ENCODE data around the gene MORF4L1.
"Not testable (repeated sequence)": the region's sequence is repeated elsewhere in the genome, so short reads cannot be mapped to it uniquely, and the experiment has no call there.

The MORF4L1 gene

DNA sequence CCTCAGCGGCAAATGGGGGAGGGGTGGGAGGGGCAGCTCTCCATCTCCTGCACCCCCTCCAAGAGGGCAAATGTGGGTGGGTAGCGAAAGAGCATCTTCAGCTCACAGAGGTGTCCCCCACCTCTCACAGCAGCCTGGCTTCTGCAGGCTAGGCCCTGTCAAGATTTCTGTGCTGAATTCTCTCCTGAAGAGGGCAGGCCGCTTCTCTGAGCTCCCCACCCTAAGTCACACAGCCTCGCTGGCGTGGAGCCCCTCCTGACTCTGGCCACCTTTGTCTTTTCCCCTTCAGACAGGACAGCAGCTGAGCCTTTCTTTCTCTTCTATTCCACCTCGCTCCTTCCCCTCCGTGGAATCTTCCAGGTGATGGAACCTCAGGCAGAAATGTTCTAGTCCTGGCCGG is 35.1 kb upstream of the MORF4L1 start:
- Histone ChIP-seq H3K36me3 (ENCODE audit: low read length) (no peaks in the 10 kb centered on the region), H4K20me1 (ENCODE audit: low read depth, low read length) (no peaks in the 10 kb centered on the region), H3K4me3 (ENCODE audit: insufficient read depth, low read length, poor library complexity, severe bottlenecking) (no peak overlapping the region), H2AFZ (ENCODE audit: low read depth, low read length, severe bottlenecking) (no peak overlapping the region), H3K9me2 (replicated peaks; ENCODE audit: insufficient read depth, low read length) (no peaks in the 10 kb centered on the region), H3K9ac (ENCODE audit: low read length) (no peak overlapping the region), H3K79me2 (ENCODE audit: insufficient read depth, low read length) (no peaks in the 10 kb centered on the region), H3K27ac (ENCODE audit: low read depth, low read length) (no peak overlapping the region), H3F3A (ENCODE audit: insufficient read depth) (no peaks in the 10 kb centered on the region), H3K4me2 (ENCODE audit: low read depth, low read length, poor library complexity, severe bottlenecking) (no peak overlapping the region), H3K9me3 (ENCODE audit: insufficient read depth, low read length) (no peaks in the 10 kb centered on the region), H3K27me3 (ENCODE audit: low read length) (no peaks in the 10 kb centered on the region)
- no peak for TF ChIP-seq EZH2phosphoT487 (conservative IDR thresholded peaks at IDR 0.05; ENCODE audit: low read length)
- TF ChIP-seq, protein P1, sequence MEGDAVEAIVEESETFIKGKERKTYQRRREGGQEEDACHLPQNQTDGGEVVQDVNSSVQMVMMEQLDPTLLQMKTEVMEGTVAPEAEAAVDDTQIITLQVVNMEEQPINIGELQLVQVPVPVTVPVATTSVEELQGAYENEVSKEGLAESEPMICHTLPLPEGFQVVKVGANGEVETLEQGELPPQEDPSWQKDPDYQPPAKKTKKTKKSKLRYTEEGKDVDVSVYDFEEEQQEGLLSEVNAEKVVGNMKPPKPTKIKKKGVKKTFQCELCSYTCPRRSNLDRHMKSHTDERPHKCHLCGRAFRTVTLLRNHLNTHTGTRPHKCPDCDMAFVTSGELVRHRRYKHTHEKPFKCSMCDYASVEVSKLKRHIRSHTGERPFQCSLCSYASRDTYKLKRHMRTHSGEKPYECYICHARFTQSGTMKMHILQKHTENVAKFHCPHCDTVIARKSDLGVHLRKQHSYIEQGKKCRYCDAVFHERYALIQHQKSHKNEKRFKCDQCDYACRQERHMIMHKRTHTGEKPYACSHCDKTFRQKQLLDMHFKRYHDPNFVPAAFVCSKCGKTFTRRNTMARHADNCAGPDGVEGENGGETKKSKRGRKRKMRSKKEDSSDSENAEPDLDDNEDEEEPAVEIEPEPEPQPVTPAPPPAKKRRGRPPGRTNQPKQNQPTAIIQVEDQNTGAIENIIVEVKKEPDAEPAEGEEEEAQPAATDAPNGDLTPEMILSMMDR (IDR thresholded peaks at IDR 0.05; ENCODE audit: insufficient read depth, low read length, poor library complexity, severe bottlenecking) = no peak

DNA sequence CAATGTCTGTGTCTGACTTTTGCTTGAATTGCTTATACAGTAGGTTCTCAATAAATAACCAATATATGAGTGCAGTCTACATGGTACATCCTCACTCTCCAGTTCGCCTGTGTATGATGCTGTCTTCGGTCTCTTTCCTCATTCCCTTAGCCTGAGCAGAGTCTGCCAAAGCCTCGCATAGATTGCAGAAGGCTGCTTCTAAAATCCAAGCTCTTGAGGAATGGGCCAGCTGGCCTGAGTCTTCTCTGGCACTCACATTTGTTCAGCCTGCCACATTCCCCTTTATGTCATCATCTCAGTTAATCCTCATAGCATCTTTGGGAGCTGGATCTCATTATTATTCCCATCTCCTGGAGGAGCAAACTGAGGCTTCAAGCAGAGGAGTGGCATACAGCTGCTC is 34.2 kb upstream of the MORF4L1 start:
- Histone ChIP-seq H2AFZ (ENCODE audit: low read depth, low read length, severe bottlenecking) (no peak overlapping the region), H3K27ac (ENCODE audit: low read depth, low read length) (no peak overlapping the region), H3F3A (ENCODE audit: insufficient read depth) (no peaks in the 10 kb centered on the region), H3K9me2 (replicated peaks; ENCODE audit: insufficient read depth, low read length) (no peaks in the 10 kb centered on the region), H3K27me3 (ENCODE audit: low read length) (no peaks in the 10 kb centered on the region), H3K9ac (ENCODE audit: low read length) (no peak overlapping the region), H3K4me3 (ENCODE audit: insufficient read depth, low read length, poor library complexity, severe bottlenecking) (no peak overlapping the region), H3K4me2 (ENCODE audit: low read depth, low read length, poor library complexity, severe bottlenecking) (no peak overlapping the region), H3K79me2 (ENCODE audit: insufficient read depth, low read length) (no peaks in the 10 kb centered on the region), H4K20me1 (ENCODE audit: low read depth, low read length) (no peaks in the 10 kb centered on the region), H3K36me3 (ENCODE audit: low read length) (no peaks in the 10 kb centered on the region), H3K9me3 (ENCODE audit: insufficient read depth, low read length) (no peaks in the 10 kb centered on the region)
- TF ChIP-seq, protein P1 (IDR thresholded peaks at IDR 0.05; ENCODE audit: insufficient read depth, low read length, poor library complexity, severe bottlenecking) = no peak

DNA sequence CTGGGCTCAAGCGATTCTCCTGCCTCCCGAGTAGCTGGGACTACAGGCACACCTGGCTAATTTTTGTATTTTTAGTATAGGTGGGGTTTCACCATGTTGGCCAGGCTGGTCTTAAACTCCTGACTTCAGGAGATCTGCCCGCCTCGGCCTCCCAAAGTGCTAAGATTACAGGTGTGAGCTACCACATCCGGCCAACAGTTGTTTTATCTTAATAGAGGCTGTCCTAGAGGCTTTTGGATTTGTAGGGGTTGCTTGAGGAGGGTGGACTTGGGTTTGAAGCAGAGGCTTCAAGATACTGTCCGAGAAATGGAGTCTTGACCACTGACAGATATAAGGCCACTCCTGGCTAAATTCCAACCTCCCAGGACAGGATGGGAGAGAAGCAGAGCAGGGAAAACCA is 33.5 kb upstream of the MORF4L1 start:
- not testable (repeated sequence) for H4K20me1 ChIP-seq (ENCODE audit: low read depth, low read length); H2AFZ ChIP-seq (ENCODE audit: low read depth, low read length, severe bottlenecking); H3K9me2 ChIP-seq (replicated peaks; ENCODE audit: insufficient read depth, low read length); H3K4me2 ChIP-seq (ENCODE audit: low read depth, low read length, poor library complexity, severe bottlenecking); H3K36me3 ChIP-seq (ENCODE audit: low read length); H3K27ac ChIP-seq (ENCODE audit: low read depth, low read length); H3F3A ChIP-seq (ENCODE audit: insufficient read depth); H3K9ac ChIP-seq (ENCODE audit: low read length); H3K27me3 ChIP-seq (ENCODE audit: low read length); H3K9me3 ChIP-seq (ENCODE audit: insufficient read depth, low read length); H3K4me3 ChIP-seq (ENCODE audit: insufficient read depth, low read length, poor library complexity, severe bottlenecking); H3K79me2 ChIP-seq (ENCODE audit: insufficient read depth, low read length)

DNA sequence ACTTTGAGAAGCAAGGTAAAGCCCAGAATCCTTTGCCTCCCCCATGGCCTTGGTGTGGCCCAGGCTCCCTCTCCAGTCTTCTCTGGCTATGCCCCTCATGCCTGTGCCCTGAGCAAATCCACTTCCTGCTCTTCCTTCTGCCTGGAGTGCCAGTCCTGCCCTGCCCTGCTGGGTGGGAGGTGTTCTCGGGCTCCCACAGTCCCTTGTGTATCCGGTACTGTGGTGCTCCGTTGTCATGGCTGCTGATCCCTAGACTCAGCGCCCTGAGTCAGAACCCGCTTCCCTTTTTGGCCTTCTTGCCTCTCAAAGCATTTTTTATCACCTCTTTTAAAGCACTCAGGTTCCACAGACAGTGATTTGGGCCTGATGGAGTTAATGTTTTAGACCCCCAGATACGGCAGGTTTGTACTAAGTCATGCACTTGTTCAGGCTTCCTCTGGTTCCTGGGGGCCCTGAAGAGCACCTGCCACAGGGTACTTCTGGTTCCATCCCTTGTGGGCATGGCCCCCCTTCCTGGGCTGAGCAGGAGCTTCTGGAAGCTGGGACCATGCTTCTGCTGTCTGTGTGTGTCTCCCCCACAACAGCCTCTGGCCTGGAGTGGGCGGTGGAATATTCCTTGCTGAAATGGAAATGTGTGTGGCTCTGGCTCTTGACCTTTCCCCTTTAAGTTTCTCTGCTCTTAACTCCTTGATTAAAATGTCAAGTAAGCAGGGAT is 31.9 kb upstream of the MORF4L1 start:
- Histone ChIP-seq H3K9ac (ENCODE audit: low read length) (no peak overlapping the region), H4K20me1 (ENCODE audit: low read depth, low read length) (no peaks in the 10 kb centered on the region), H2AFZ (ENCODE audit: low read depth, low read length, severe bottlenecking) (no peak overlapping the region), H3K36me3 (ENCODE audit: low read length) (no peaks in the 10 kb centered on the region), H3K79me2 (ENCODE audit: insufficient read depth, low read length) (no peaks in the 10 kb centered on the region), H3K9me2 (replicated peaks; ENCODE audit: insufficient read depth, low read length) (no peaks in the 10 kb centered on the region), H3F3A (ENCODE audit: insufficient read depth) (no peaks in the 10 kb centered on the region), H3K4me2 (ENCODE audit: low read depth, low read length, poor library complexity, severe bottlenecking) (no peak overlapping the region), H3K27me3 (ENCODE audit: low read length) (no peaks in the 10 kb centered on the region), H3K27ac (ENCODE audit: low read depth, low read length) (no peak overlapping the region), H3K9me3 (ENCODE audit: insufficient read depth, low read length) (no peaks in the 10 kb centered on the region), H3K4me3 (ENCODE audit: insufficient read depth, low read length, poor library complexity, severe bottlenecking) (no peak overlapping the region)
- no peak for TF ChIP-seq EZH2phosphoT487 (conservative IDR thresholded peaks at IDR 0.05; ENCODE audit: low read length)
- TF ChIP-seq, protein P1 (IDR thresholded peaks at IDR 0.05; ENCODE audit: insufficient read depth, low read length, poor library complexity, severe bottlenecking) = no peak

Data from SU-DHL-6 (cell line).